PFSK-1 (cell line): ENCODE data around the gene PTPRA.

Source experiments
- FOXP2 ChIP-seq: optimal IDR thresholded peaks from 2 replicates; pipeline ENCODE3; 2011; ENCODE audit warnings: borderline replicate concordance, control low read depth, inconsistent platforms; ENCODE audit not compliant: insufficient read depth; ENCODE audit errors: extremely low read length, extremely low read depth
- POLR2AphosphoS5 ChIP-seq: IDR thresholded peaks from 2 replicates; pipeline ENCODE4 v1.6.1; 2012; ENCODE audit warnings: low read depth, mild to moderate bottlenecking, control low read depth, low read length, moderate library complexity
- REST ChIP-seq, 2 experiments: IDR thresholded peaks; 2 replicates each; pipeline versions ENCODE4 v1.6.1 to v1.8.0; 2011 to 2012; ENCODE audit warnings: low read depth in 2 of 2, low read length in 2 of 2, control low read depth in 1 of 2, inconsistent platforms in 1 of 2, mild to moderate bottlenecking in 1 of 2, moderate library complexity in 1 of 2; ENCODE audit not compliant: insufficient read depth in 1 of 2
- SIN3A ChIP-seq: IDR thresholded peaks from 2 replicates; pipeline ENCODE4 v1.6.1; 2012; ENCODE audit warnings: mild to moderate bottlenecking, low read length, moderate library complexity, borderline replicate concordance; ENCODE audit not compliant: insufficient read depth
- TAF1 ChIP-seq: IDR thresholded peaks from 2 replicates; pipeline ENCODE4 v1.6.1; 2012; ENCODE audit warnings: low read length, control low read depth, borderline replicate concordance; ENCODE audit not compliant: insufficient read depth

PTPRA gene

GRCh38 chr20:2900845-2901592, 27.7 kb downstream of the PTPRA start:
- TF ChIP-seq POLR2AphosphoS5 (no peak), SIN3A (no peak), TAF1 (no peak), FOXP2 (no peak), REST (IDR thresholded peaks at IDR 0.05; ENCODE audit: insufficient read depth in 1 of 2, low read depth in 2 of 2, low read length in 2 of 2) (no peak)

- no peak for TF ChIP-seq POLR2AphosphoS5
- TF ChIP-seq TAF1, result no peak
- TF ChIP-seq REST (IDR thresholded peaks at IDR 0.05; ENCODE audit: insufficient read depth in 1 of 2, low read depth in 2 of 2, low read length in 2 of 2), result no peak
- TF ChIP-seq SIN3A, result no peak
- TF ChIP-seq FOXP2, result no peak
These were observed 29.0 kb downstream of the PTPRA start for GRCh38 chr20:2902291-2902690.

GRCh38 chr20:2902818-2903217, 29.5 kb downstream of the PTPRA start:
- no peak for TF ChIP-seq SIN3A
- TF ChIP-seq TAF1, result no peak
- no peak for TF ChIP-seq REST (IDR thresholded peaks at IDR 0.05; ENCODE audit: insufficient read depth in 1 of 2, low read depth in 2 of 2, low read length in 2 of 2)
- TF ChIP-seq POLR2AphosphoS5, result no peak
- TF ChIP-seq FOXP2, result no peak

GRCh38 chr20:2903686-2904085, 30.4 kb downstream of the PTPRA start:
- TF ChIP-seq POLR2AphosphoS5 (no peak), TAF1 (no peak), REST (IDR thresholded peaks at IDR 0.05; ENCODE audit: insufficient read depth in 1 of 2, low read depth in 2 of 2, low read length in 2 of 2) (no peak), FOXP2 (no peak), SIN3A (no peak)
